ENCODE results near the gene XYLB. TPM values are rescaled to one million over a fixed set of nuclear protein-coding genes. Genes with fewer than 3 reads are reported as not detected.
A peak's percentile ranks its signal among the peaks of the same experiment; 100 is the strongest.
"Not testable (repeated sequence)": the region's sequence is repeated elsewhere in the genome, so short reads cannot be mapped to it uniquely, and the experiment has no call there.

XYLB gene
- 1.4 TPM for total RNA-seq (ENCODE audit: insufficient read depth, low replicate concordance)

DNA sequence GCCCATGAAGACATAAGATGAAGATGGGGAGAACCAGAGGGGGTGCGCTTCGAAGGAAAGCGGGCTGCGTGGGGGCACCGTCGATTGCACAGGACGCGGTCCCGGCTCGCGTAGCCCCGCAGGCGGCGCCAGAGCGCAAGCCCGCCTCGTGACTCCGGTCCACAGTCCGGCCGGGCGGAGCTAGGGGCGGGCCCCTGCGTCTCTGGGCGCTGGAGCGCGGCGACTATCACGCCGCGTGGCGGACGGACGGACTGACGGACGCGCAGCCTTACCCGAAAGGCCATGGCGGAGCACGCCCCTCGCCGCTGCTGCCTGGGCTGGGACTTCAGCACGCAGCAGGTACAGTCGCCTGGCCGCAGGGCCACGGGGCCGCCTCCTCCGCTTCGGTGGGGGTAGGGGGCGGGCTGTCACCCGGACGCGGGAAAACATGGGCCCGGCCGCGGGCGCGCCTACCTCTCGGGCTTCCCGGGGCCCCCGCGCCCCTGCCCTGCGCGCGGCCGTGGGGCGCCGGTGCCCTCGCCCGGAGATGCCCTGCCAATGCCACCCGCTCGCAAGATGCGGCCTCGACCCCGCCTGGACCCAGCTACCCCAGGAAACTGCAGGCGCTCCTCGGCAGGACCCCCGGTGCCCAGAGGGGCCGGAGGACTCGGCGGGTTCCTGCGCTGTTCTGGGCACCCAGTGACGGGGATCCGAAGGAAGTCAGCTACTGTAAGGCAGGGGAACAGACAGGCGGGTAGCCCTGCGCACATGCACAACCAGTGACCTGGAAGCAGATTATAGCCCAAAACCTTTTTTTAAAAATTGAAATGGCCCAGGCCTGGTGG lies at the start of gene XYLB:
TSS of gene XYLB (plus strand) at position 199 of the 824 bp plus-strand sequence. CDS start at position 283, 84 bp downstream.
- peak; percentile 83 for DNase-seq (ENCODE audit: low spot score)

DNA sequence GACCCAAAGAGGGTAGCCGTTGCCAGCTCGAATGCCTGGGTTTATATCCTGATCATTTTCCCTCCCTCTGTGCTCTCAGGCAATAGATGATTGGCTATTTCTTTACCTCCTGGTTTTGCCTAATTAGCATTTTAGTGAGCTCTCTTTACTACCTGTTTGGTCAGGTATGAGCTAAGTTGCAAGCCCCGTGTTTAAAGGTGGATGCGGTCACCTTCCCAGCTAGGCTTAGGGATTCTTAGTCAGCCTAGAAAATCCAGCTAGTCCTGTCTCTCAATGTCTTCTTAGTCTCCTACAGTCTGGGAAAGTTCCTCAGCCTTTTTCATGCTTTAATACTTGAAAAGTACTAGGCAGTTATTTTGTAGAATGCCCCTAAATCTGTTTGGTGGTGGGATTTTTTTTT lies 49.5 kb upstream of the XYLB start:
- DNase-seq (ENCODE audit: low spot score), result not testable (repeated sequence)

DNA sequence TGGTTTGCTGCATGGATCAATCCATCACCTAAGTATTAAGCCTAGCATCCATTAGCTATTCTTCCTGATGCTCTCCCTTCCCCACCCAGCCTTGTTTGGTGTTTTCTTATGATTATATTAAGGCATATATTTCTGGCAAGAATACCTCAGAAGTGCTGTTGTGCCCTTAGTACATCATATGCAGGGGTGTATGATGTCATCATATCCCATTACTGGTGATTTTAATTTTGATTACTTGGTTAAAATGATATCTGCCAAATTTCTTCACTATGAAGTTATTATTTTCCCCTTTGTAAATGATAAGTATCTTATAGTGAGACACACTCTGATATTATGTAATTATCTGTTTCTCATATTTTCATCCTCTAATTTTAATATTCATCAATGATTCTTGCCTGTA lies 49.0 kb upstream of the XYLB start:
- no peak for DNase-seq (ENCODE audit: low spot score)

GRCh38 chr3:38297947-38298711 lies 48.5 kb upstream of the XYLB start:
- no peak for DNase-seq (ENCODE audit: low spot score)

DNA sequence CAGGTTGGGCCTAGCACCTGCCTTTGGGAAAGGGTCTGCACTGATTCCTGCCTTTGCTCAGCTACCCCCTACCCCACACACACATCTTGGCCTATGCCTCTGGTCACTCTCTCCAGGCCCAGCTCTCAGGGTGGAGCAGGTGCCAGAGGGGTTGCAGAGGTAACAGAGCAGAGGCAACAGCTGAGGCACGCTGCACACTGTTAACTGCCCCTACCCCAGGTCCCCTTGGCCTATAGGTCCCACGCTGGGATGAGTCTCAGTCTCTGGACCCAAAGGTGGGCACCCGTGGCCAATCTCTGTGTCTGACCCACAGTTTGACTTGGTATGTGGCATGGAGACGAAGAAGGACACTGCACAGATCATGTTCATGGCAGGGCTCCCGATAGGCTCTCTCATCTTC lies 39.6 kb upstream of the XYLB start:
- no peak for DNase-seq (ENCODE audit: low spot score)

DNA sequence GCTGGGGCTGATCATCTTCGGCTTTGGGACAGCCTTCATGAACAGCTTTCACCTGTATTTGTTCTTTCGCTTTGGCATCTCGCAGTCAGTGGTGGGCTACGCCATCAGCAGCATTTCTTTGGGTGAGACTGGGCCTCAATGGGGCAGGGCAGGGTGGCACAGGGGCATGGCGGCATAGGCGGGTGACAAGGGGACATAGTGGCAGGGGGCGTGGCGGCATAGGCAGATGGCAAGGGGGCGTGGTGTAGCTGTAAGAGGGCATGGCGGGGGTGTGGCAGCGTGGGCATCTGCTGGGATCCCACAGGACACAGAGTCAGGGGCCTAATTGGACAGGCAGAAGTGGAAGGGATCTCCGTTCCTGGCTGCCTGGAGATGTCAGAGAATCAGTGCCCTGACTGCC lies 39.0 kb upstream of the XYLB start:
- no peak for DNase-seq (ENCODE audit: low spot score)

- DNase-seq (ENCODE audit: low spot score), result no peak
Observed at GRCh38 chr3:38308456-38308855, 38.1 kb upstream of the XYLB start.

- DNase-seq (ENCODE audit: low spot score), result no peak
Observed at GRCh38 chr3:38311476-38311875, 35.1 kb upstream of the XYLB start.

DNA sequence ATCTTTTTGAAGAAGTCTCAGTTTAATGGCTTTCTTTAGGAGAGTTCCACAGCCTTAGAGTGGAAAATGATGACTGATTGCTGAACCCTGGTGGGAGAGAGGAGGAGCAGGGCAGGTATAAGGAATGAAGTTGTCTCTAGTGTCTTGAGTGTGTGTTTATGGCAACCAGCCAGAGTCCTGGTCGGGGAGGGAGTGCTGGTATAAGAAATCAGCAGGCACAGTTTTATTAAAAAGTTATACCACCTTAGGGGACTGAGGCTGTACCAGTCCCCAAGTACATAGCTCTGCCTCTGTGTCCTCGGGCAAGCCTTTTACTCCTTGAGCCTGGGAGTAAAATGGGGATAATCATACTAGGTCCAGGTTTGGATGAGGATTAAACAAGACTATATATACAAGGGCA lies 34.6 kb upstream of the XYLB start:
- no peak for DNase-seq (ENCODE audit: low spot score)

- DNase-seq (ENCODE audit: low spot score), result no peak
Observed at GRCh38 chr3:38312356-38312755, 34.2 kb upstream of the XYLB start.

DNA sequence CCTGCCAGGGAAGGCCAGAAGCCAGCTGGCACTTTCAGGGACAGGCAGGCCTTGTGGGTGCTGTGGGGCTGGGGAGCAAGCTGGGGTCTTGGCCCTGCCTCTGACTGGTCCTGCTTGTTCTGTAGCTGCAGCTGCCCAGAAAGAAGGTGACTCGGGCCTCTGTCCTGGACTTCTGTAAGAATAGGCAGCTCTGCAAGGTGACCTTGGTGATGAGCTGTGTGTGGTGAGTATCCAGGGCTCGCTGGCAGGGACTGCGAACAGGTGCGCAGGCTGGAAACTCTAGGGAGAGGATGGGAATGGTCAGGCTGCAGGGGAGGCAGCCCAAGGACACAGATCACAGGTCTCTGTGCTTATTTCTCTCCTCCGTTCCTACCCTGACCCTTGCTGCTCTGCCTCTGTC lies 33.3 kb upstream of the XYLB start:
- no peak for DNase-seq (ENCODE audit: low spot score)

- no peak for DNase-seq (ENCODE audit: low spot score)
Observed at GRCh38 chr3:38313695-38314094, 32.9 kb upstream of the XYLB start.

GRCh38 chr3:38314112-38314763 lies 32.3 kb upstream of the XYLB start:
- peak; percentile 5 for DNase-seq (ENCODE audit: low spot score)

DNA sequence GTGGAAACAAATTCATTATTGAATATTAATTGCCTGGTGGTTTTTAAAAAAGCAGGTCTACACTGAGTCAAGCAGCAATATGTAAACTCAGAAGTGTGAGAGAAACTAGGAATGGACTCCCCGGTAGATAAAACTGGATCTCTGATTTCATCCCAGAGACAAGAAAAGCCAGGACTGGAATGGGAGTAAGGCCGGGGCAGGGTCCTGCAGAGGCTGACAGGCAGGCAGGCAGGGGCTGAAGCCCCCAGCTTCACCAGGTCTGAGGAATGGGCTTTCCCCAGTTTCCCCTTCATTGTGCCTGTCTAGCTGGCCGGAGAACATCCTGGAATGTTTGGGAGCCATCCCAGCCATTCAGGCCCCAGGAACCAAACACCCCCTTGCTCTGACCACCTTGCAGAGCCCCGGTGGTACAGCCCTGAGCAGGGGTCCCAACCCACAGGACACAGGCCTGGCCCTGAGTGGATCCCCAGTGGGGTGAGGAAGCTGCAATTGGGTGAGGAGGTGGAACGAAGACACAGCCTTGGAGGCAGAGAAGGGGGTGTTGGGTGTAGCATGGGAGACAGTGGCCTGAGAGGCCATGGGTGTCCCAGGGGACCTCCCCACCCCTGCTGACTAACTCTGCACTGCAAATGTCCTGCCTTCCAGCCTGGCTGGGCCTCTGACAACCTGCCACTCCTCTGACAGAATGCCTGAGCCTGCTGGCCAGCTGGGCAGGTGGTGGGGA lies 31.7 kb upstream of the XYLB start:
- DNase-seq (ENCODE audit: low spot score), result no peak

DNA sequence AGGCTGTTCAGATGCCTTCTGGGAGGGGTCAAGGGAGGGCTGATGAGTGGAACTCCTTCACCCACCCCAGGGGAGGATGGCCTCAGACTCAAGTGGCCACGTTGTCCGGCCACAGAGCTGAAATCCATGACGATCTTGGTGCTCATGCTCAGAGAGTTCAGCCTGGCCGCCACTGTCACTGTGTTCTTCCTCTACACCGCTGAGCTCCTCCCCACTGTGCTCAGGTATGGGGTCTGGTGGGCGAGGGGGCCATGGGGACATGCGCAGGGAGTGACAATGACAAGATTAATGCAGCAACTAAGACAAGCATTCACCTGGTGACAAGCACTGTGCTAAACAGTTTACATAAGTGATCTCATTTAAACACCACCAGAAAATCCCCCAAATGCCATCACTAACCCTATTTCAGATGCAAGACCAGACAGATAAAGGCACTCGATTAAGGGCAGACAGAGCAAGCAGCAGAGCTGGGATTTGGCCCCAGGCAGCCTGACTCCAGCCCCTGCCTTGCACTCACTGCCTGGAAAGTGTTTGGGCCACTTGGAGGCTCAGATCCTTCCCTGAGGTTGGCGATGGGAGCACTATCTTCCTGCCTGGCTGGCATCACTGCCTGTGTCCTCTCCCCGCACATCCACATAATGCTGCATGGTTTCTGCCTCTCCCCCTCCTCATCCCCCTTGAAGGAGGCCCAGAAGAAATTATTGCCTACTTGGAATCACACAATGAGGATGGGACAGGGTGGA lies 30.9 kb upstream of the XYLB start:
- DNase-seq (ENCODE audit: low spot score), result no peak

- no peak for DNase-seq (ENCODE audit: low spot score)
Observed at GRCh38 chr3:38316356-38317191, 30.0 kb upstream of the XYLB start.

- no peak for DNase-seq (ENCODE audit: low spot score)
Observed at GRCh38 chr3:38317192-38317759, 29.3 kb upstream of the XYLB start.

DNA sequence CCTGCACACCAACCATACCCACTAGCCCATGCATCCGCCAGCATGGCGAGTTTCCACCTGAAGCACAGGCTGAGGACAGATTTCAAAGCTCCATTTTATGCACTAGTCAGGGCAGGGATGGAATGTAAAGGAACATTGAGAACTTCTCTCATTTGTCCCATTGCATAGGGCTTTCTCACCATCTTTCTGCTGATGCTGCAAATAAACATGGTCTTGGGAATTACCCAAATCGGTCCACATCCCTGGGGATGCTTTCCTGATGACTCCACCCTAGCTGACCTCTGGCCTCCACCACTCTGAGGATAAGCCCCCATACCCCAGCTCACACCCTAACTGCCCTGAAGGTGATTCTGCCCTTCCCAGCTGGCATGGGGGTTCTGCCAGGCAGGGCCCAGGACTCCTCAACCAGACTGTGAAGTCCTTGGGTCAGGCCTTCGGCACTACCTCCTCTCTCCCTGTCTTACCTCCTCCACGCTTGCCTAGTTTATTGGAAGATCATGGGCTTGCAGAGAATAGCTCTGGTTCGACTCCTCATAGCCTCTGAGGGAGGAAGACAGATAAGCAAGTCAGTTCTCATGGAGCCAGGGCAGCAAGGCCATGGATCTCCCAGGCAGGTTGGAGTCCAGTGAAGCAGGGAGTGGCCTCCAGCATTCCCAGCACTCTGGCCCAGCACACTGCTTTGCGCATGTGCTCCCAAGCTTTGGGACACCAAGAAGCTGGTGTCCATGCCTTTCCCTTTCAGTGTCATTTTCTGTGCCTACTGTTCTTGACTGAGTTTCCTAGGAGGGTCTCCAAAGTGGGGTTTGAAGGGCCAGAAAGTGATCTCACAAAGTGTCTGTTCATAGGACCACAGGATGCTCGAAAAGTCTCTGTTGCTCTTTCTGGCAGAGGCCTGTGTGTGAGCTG lies 27.6 kb upstream of the XYLB start:
- DNase-seq (ENCODE audit: low spot score), result no peak

DNA sequence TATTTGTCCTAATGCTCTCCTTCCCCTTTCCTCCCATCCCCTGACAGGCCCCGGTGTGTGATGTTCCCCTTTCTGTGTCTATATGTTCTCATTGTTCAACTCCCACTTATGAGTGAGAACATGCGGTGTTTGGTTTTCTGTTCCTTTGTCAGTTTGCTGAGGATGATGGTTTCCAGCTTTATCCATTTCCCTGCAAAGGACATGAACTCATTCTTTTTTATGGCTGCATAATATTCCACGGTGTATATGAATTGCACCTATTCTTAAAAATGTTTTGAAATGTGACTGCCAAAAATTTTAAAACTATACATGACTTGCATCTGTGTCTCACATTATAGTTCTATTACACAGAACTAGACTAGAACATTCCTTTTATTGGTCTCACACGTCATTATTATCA lies 25.9 kb upstream of the XYLB start:
- not testable (repeated sequence) for DNase-seq (ENCODE audit: low spot score)

Measured in umbilical cord (tissue), 2 donors.